ENCODE data around the gene CDK10.
A peak's percentile ranks its signal among the peaks of the same experiment; 100 is the strongest.

CDK10 gene

GRCh38 chr16:89700100-89700648 lies 13.7 kb downstream of the CDK10 start:
- no peak overlapping the region for H3K27ac ChIP-seq (ENCODE audit: low read length)
- H3K36me3 ChIP-seq (ENCODE audit: insufficient read depth, low read length) = peaks cover 18% of the 10 kb centered on the region
- H3K4me2 ChIP-seq (ENCODE audit: insufficient read depth, low read length) = peak overlapping the region; percentile 98
- no peaks in the 10 kb centered on the region for H3K9me3 ChIP-seq (ENCODE audit: insufficient read depth, low read length, severe bottlenecking)
- no peak overlapping the region for H2AFZ ChIP-seq (ENCODE audit: low read depth, low read length)
- H4K20me1 ChIP-seq (ENCODE audit: insufficient read depth, low read length) = peaks cover 23% of the 10 kb centered on the region
- DNase-seq (peak; percentile 87), ATAC-seq (ENCODE audit: insufficient read depth, low read depth) (peak; percentile 18; the same call in 2 of the 3 replicates)
- H3K27me3 ChIP-seq (ENCODE audit: insufficient read depth, low read length, poor library complexity) = no peaks in the 10 kb centered on the region
- H3K79me2 ChIP-seq (ENCODE audit: insufficient read depth, low read length) = peaks cover 8% of the 10 kb centered on the region
- peak overlapping the region in 1 of 2 experiments; percentile 77; a peak in 2 of 4 replicates for H3K4me3 ChIP-seq (ENCODE audit: low read depth in 1 of 2, low read length in 2 of 2)
- peaks cover 22% of the 10 kb centered on the region for H3K4me1 ChIP-seq (ENCODE audit: insufficient read depth, low read length)
- peak overlapping the region; percentile 66 for H3K9ac ChIP-seq (ENCODE audit: low read depth, low read length)
- TF ChIP-seq CTCF (IDR thresholded peaks at IDR 0.05; ENCODE audit: borderline replicate concordance, extremely low read depth, low read length, poor library complexity, severe bottlenecking) = peak; percentile 58
- no peak for TF ChIP-seq EZH2 (IDR thresholded peaks at IDR 0.05; ENCODE audit: borderline replicate concordance, low read depth, low read length, severe bottlenecking)

GRCh38 chr16:89700649-89701424 lies 14.3 kb downstream of the CDK10 start:
- Histone ChIP-seq H3K4me2 (ENCODE audit: insufficient read depth, low read length) (peak overlapping the region; percentile 98), H4K20me1 (ENCODE audit: insufficient read depth, low read length) (peaks cover 23% of the 10 kb centered on the region), H3K79me2 (ENCODE audit: insufficient read depth, low read length) (peaks cover 8% of the 10 kb centered on the region), H3K4me3 (ENCODE audit: low read depth in 1 of 2, low read length in 2 of 2) (peak overlapping the region; percentile 33 to 77; a peak in 3 of 4 replicates), H3K9ac (ENCODE audit: low read depth, low read length) (peak overlapping the region; percentile 66), H3K27me3 (ENCODE audit: insufficient read depth, low read length, poor library complexity) (no peaks in the 10 kb centered on the region), H3K9me3 (ENCODE audit: insufficient read depth, low read length, severe bottlenecking) (no peaks in the 10 kb centered on the region), H3K36me3 (ENCODE audit: insufficient read depth, low read length) (peaks cover 11% of the 10 kb centered on the region), H2AFZ (ENCODE audit: low read depth, low read length) (peak overlapping the region; percentile 91), H3K27ac (ENCODE audit: low read length) (peak overlapping the region; percentile 63), H3K4me1 (ENCODE audit: insufficient read depth, low read length) (peaks cover 27% of the 10 kb centered on the region)
- no peak for TF ChIP-seq CTCF (IDR thresholded peaks at IDR 0.05; ENCODE audit: borderline replicate concordance, extremely low read depth, low read length, poor library complexity, severe bottlenecking)
- TF ChIP-seq EZH2 (IDR thresholded peaks at IDR 0.05; ENCODE audit: borderline replicate concordance, low read depth, low read length, severe bottlenecking) = no peak
- DNase-seq = no peak
- no peak for ATAC-seq (ENCODE audit: insufficient read depth, low read depth)

- H3K9me3 ChIP-seq (ENCODE audit: insufficient read depth, low read length, severe bottlenecking) = no peaks in the 10 kb centered on the region
- TF ChIP-seq CTCF (IDR thresholded peaks at IDR 0.05; ENCODE audit: borderline replicate concordance, extremely low read depth, low read length, poor library complexity, severe bottlenecking) (peak; percentile 52), EZH2 (IDR thresholded peaks at IDR 0.05; ENCODE audit: borderline replicate concordance, low read depth, low read length, severe bottlenecking) (no peak)
- peak within 1 kb of the TSS; percentile 66 for H3K9ac ChIP-seq (ENCODE audit: low read depth, low read length)
- H3K36me3 ChIP-seq (ENCODE audit: insufficient read depth, low read length) = peaks cover 8% of the 10 kb centered on the region
- DNase-seq (peak; percentile 92), ATAC-seq (ENCODE audit: insufficient read depth, low read depth) (peak; percentile 72)
- peak within 1 kb of the TSS; percentile 63 for H3K27ac ChIP-seq (ENCODE audit: low read length)
- peak within 1 kb of the TSS; percentile 91 for H2AFZ ChIP-seq (ENCODE audit: low read depth, low read length)
- H4K20me1 ChIP-seq (ENCODE audit: insufficient read depth, low read length) = peaks cover 19% of the 10 kb centered on the region
- peak within 1 kb of the TSS; percentile 98 for H3K4me2 ChIP-seq (ENCODE audit: insufficient read depth, low read length)
- peaks cover 8% of the 10 kb centered on the region for H3K79me2 ChIP-seq (ENCODE audit: insufficient read depth, low read length)
- H3K27me3 ChIP-seq (ENCODE audit: insufficient read depth, low read length, poor library complexity) = no peaks in the 10 kb centered on the region
- H3K4me1 ChIP-seq (ENCODE audit: insufficient read depth, low read length) = peaks cover 34% of the 10 kb centered on the region
- H3K4me3 ChIP-seq (ENCODE audit: low read depth in 1 of 2, low read length in 2 of 2) = peak within 1 kb of the TSS; percentile 33 to 77
Observed at GRCh38 chr16:89701425-89702406, 15.2 kb downstream of the CDK10 start, which contains the start of gene SPATA2L. Gene SPATA2L (minus strand): TSS chr16:89701705. CDS start chr16:89701232, 473 bp downstream.
